A673 (cell line): ENCODE results near the gene CCHCR1.

Experiments
- EZH2 ChIP-seq: fragments of 200-600 bp; sonication (generic); IDR thresholded peaks from 2 replicates; pipeline ENCODE4 v1.6.1; 2017; ENCODE audit warnings: borderline replicate concordance, low read depth, mild to moderate bottlenecking, mixed read lengths, antibody characterized with exemption, low read length; ENCODE audit not compliant: poor library complexity, severe bottlenecking
- TF ChIP-seq, protein P1 (sequence below): fragments of 300-800, 200-600 bp; sonication (generic); conservative IDR thresholded peaks from 2 replicates; pipeline ENCODE4 v1.5.1; 2017; ENCODE audit warnings: low read depth, mild to moderate bottlenecking, antibody characterized with exemption, low read length, moderate library complexity, mixed read lengths

DNA sequence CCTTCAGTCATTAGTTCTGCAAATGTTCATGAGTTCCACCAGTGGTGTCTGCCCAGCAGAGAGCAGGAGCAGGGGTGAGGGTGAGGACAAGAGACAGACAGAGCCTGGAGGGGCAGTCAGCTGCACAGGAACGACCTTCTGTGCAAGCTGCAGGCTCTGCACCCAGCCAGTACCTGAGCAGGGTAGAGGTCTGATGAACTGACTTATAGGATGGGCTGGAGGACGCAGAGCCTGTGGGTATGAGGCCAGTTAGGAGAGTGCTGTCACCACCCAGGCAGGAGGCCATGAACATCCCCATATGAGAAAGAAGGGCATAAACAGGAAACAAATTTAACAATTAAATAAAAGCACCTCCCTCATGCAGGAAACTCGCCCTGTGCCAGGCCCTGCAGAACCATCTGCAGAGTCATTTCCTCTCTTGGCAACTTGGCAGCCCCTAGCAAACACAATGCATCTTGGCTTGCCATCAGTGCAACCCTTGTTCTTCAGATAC is 63.2 kb downstream of the CCHCR1 start:
- TF ChIP-seq, protein P1, sequence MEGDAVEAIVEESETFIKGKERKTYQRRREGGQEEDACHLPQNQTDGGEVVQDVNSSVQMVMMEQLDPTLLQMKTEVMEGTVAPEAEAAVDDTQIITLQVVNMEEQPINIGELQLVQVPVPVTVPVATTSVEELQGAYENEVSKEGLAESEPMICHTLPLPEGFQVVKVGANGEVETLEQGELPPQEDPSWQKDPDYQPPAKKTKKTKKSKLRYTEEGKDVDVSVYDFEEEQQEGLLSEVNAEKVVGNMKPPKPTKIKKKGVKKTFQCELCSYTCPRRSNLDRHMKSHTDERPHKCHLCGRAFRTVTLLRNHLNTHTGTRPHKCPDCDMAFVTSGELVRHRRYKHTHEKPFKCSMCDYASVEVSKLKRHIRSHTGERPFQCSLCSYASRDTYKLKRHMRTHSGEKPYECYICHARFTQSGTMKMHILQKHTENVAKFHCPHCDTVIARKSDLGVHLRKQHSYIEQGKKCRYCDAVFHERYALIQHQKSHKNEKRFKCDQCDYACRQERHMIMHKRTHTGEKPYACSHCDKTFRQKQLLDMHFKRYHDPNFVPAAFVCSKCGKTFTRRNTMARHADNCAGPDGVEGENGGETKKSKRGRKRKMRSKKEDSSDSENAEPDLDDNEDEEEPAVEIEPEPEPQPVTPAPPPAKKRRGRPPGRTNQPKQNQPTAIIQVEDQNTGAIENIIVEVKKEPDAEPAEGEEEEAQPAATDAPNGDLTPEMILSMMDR, result no peak
- TF ChIP-seq EZH2, result no peak
